NCI-H146 (cell line): ENCODE measurements around the gene FGF2.
"Not testable (repeated sequence)": the region's sequence is repeated elsewhere in the genome, so short reads cannot be mapped to it uniquely, and the experiment has no call there.

ENCODE experiments used
- DNase-seq: peaks from one replicate; lab custom pipeline; 2025; lab: John Stamatoyannopoulos, UW

FGF2 gene

GRCh38 chr4:122814426-122814825 is 12.2 kb upstream of the FGF2 start:
- no peak for DNase-seq

DNA sequence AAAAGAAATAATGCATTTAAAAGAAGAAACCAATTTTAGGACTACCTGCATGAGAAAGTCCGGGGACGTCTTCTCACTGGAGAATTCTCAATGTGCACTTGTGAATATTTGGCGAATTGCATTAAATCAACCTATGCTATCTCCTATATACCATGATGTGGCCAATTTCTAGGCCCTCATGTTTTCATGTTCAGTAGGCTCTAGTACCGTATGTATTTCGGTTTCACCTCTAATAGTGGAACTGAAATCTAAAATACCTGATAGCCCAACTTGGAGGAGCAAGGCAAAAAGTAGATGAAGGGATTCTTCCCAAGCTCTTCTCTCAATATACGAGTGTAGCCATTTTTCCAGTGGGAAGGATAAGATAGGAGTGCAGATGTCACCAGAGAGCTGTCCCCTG is 11.4 kb upstream of the FGF2 start:
- DNase-seq, result no peak

DNA sequence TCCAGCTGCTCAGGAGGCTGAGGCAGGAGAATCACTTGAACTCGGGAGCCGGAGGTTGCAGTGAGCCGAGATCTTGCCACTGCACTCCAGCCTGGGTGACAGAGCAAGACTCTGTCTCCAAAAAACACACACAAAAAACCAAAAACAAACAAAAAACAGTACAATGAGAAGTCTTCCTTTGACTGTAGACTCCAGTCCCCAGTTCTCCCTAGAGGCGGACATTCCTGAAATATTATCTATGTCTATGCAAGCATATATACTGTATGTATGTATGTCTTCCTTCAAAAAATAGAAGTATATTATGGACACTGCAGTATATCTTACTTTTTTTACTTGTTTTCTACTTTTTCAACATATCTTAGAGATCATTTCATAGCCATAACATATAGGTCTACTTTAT is 10.2 kb upstream of the FGF2 start:
- no peak for DNase-seq

GRCh38 chr4:122819708-122820449 is 6.8 kb upstream of the FGF2 start:
- DNase-seq, result no peak

- DNase-seq, result no peak
Measured at GRCh38 chr4:122821092-122821491, 5.5 kb upstream of the FGF2 start.

DNA sequence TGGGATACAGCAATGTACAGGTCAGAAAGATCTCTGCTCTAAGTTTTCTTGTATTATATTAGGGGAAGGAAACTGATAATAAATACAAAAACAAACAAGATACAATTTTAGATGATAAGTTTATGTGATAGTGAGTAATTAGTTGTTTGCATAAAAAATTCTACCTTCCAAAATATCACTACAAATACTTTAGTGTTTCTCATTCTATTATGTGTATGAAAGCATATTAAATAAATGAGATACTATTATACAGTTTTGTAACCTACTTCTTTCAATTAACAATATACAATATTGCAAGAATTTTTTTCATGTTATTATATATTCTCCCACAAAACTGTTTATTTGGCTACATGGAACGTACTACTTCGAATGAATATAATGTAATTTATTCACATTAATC is 4.2 kb upstream of the FGF2 start:
- DNase-seq, result no peak

GRCh38 chr4:122823476-122823875 is 3.2 kb upstream of the FGF2 start:
- no peak for DNase-seq

DNA sequence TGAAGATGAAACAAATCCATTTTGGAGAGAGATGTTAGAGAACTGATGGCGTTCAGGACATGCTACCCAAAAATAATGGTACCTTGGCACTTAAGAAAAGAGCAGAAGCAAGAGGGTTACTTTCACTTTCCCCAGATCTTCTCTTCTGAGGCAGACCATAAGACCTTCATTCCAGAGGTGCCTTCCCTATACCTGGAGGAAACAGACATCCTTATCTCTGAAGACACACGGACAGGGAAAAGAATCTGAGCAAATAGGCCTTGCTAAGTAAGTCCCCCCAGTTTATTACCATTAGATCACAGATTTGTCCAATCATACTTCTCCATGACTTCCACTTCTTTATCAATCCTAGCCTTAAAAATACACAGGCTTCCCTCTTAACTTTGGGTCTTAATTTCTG is 2.0 kb upstream of the FGF2 start:
- DNase-seq, result no peak

DNA sequence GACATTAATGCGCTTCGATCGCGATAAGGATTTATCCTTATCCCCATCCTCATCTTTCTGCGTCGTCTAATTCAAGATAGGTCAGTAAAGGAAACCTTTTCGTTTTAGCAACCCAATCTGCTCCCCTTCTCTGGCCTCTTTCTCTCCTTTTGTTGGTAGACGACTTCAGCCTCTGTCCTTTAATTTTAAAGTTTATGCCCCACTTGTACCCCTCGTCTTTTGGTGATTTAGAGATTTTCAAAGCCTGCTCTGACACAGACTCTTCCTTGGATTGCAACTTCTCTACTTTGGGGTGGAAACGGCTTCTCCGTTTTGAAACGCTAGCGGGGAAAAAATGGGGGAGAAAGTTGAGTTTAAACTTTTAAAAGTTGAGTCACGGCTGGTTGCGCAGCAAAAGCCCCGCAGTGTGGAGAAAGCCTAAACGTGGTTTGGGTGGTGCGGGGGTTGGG is 528 bp upstream of the FGF2 start:
- DNase-seq, result no peak

DNA sequence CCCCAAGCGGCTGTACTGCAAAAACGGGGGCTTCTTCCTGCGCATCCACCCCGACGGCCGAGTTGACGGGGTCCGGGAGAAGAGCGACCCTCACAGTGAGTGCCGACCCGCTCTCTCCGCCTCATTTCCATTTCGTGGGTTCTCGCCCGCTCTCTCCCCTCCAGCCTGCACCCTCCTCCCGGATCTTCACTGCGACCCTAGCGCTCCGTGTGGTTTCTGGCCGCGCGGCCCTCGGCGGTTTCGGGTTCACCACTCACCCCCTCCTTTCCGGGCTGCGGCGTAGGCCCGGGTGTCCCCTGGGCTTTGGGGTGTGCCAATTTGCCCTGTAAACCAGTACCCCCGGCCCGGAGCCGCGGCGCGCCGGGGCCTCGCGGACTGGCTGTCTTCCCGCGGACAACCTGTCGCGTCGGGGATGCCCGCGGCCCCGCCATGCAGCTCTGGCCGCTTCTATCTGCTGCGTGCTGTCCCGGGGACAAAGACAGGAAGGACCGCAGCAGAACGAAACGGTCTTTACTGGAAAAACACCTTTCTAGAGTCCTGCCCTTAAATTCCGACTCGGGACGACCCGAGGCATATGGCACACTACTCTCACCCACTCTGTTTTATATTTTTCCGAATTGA is 737 bp downstream of the FGF2 start:
- peak; percentile 43 for DNase-seq

- DNase-seq, result peak; percentile 48
Measured at GRCh38 chr4:122827879-122828601, 1.4 kb downstream of the FGF2 start.

- no peak for DNase-seq
Measured at GRCh38 chr4:122830426-122831095, 3.9 kb downstream of the FGF2 start.

- DNase-seq, result peak; percentile 52
Measured at GRCh38 chr4:122831515-122832196, 5.0 kb downstream of the FGF2 start.

GRCh38 chr4:122832732-122833131 is 6.1 kb downstream of the FGF2 start:
- no peak for DNase-seq

- no peak for DNase-seq
Measured at GRCh38 chr4:122833999-122834398, 7.4 kb downstream of the FGF2 start.

DNA sequence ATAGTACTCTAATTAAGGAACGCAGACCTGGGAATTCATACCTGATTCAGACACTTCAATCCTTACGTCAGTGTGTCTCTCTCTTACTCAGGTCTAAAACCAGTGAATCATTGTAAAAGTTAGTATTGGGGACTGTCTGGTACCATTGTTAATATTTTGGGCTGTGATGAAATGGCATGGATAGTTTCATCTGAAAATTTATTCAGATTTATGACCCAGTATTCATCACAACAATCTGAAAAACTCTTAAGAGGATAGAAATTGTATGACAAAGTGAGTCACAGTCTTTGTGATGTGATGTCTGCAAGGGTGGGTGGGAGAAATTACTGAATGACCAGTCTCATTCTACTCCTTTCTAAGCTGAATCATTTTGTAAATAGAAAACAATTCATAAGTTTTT is 10.3 kb downstream of the FGF2 start:
- DNase-seq, result no peak

DNA sequence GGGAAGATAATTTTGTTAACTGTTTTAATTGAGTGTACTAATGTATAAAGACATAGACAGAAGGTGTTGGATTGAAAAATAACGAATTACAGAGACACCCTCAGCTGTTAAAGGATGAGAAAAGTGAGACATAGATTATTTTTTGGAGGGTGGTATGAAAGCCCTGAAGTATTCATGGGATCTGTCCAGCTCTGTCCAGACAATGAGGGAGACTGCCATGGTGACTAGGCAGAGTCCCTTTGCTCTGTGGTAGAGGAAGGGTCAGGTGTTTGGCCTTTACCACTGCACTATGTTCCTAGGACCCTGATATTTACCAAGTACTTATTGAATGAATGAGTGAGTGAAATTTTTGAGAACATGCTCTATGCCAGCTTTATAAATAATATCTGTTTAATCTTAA is 11.4 kb downstream of the FGF2 start:
- no peak for DNase-seq

- DNase-seq, result no peak
Measured at GRCh38 chr4:122842392-122842791, 15.8 kb downstream of the FGF2 start.

- DNase-seq, result no peak
Measured at GRCh38 chr4:122842984-122843531, 16.4 kb downstream of the FGF2 start.

DNA sequence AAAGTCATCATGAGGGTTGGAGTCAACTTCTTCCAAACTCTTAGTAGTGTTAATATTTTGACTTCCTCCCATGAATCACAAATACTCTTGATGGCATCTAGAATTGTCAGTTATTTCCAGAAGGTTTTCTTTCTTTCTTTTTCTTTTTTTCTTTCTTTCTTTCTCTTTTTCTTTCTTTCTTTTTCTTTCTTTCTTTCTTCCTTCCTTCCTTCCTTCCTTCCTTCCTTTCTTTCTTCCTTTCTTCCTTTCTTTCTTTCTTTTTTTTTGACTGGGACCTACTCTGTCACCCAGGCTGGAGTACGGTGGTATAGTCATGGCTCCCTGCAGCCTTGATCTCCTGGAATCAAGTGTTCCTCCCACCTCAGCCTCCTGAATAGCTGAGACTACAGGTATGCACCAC is 17.8 kb downstream of the FGF2 start:
- DNase-seq, result not testable (repeated sequence)

GRCh38 chr4:122845066-122845465 is 18.4 kb downstream of the FGF2 start:
- DNase-seq, result no peak

DNA sequence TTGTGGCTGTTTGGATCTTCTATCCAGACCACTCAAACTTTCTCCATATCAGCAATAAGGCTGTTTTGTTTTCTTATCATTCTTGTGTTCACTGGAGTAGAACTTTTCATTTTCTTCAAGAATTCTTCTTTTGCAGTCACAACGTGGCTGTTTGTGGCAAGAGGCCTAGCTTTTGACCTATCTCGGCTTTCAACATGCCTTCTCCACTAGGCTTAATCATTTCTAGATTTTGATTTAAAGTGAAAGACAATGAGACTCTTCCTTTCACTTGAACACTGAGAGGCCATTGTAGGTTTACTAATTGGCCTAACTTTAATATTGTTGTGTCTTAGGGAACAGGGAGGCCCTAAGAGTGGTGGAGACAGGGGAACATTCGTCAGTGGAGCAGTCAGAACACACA is 19.1 kb downstream of the FGF2 start:
- DNase-seq, result no peak
